ENCODE results near the gene COL19A1. TPM values are rescaled to one million over a fixed set of nuclear protein-coding genes. Genes with fewer than 3 reads are reported as not detected.

COL19A1 gene
- total and polyA plus RNA-seq, 9 of the 15 experiments (the other 6 are each of a cell fraction or from before 2014, with no cell fraction given): not detected

- TF ChIP-seq ZKSCAN8 (CRISPR knock-in tag; IDR thresholded peaks at IDR 0.05) (no peak), TOE1 (IDR thresholded peaks at IDR 0.05; ENCODE audit: borderline replicate concordance) (no peak), TOE1 (CRISPR knock-in tag; IDR thresholded peaks at IDR 0.05; ENCODE audit: borderline replicate concordance, low read depth) (no peak), PRPF4 (IDR thresholded peaks at IDR 0.05; ENCODE audit: insufficient read depth, low read depth, low read length, poor library complexity, severe bottlenecking) (no peak), ARID3A (IDR thresholded peaks at IDR 0.05; ENCODE audit: borderline replicate concordance, low read depth, low read length) (no peak), KLF6 (CRISPR knock-in tag; IDR thresholded peaks at IDR 0.05; ENCODE audit: borderline replicate concordance) (no peak), ZNF639 (CRISPR knock-in tag; conservative IDR thresholded peaks at IDR 0.05 in 1 of 2, IDR thresholded peaks at IDR 0.05 in 1 of 2) (no peak), ZNF77 (CRISPR knock-in tag; IDR thresholded peaks at IDR 0.05) (no peak), ETV5 (CRISPR knock-in tag; IDR thresholded peaks at IDR 0.05; ENCODE audit: low read depth) (no peak), HOXB6 (CRISPR knock-in tag; IDR thresholded peaks at IDR 0.05; ENCODE audit: borderline replicate concordance) (no peak), ZNF431 (CRISPR knock-in tag; IDR thresholded peaks at IDR 0.05) (no peak), GATAD2A (IDR thresholded peaks at IDR 0.05) (no peak), ZBTB43 (CRISPR knock-in tag; IDR thresholded peaks at IDR 0.05) (no peak), TAF1 (IDR thresholded peaks at IDR 0.05; ENCODE audit: control insufficient read depth, extremely low read depth, insufficient read depth, low read length, severe bottlenecking) (no peak), ZC3H11A (IDR thresholded peaks at IDR 0.05; ENCODE audit: low read depth, low read length) (no peak), HES1 (IDR thresholded peaks at IDR 0.05; ENCODE audit: low read depth) (no peak)
- ChIA-PET CTCF (ENCODE audit: low intra/inter-chr PET ratio) (no interaction called here), POLR2A (interaction anchor here (1.6 kb wide), 1 partner anchor 9 kb away, joined by 3 read pairs; no protein-coding TSS in a partner anchor)
- Histone ChIP-seq H3K36me3 (ENCODE audit: control insufficient read depth, insufficient read depth, low read length) (no peaks in the 10 kb centered on the region), H3K9me3 (replicated peaks; ENCODE audit: control insufficient read depth, insufficient read depth, low read depth, low read length) (no peaks in the 10 kb centered on the region), H3K4me2 (ENCODE audit: insufficient read depth, low read length) (no peak overlapping the region), H3K79me2 (ENCODE audit: control insufficient read depth, insufficient read depth, low read length) (no peaks in the 10 kb centered on the region), H3K27me3 (ENCODE audit: control insufficient read depth in 2 of 2, insufficient read depth in 2 of 2, low read length in 2 of 2) (no peaks in the 10 kb centered on the region), H3K4me3 (no peak overlapping the region), H4K20me1 (replicated peaks; ENCODE audit: control insufficient read depth, insufficient read depth, low read length) (no peaks in the 10 kb centered on the region), H2AFZ (ENCODE audit: low read depth, low read length) (no peak overlapping the region), H3K9me1 (ENCODE audit: control insufficient read depth, insufficient read depth, low read length) (no peaks in the 10 kb centered on the region), H3K4me1 (replicated peaks in 1 of 2; ENCODE audit: control insufficient read depth in 2 of 2, insufficient read depth in 2 of 2, low read length in 2 of 2) (no peaks in the 10 kb centered on the region), H3K9ac (ENCODE audit: insufficient read depth in 1 of 2, low read depth in 2 of 2, low read length in 2 of 2) (no peak overlapping the region), H3K27ac (ENCODE audit: extremely low read depth, low read depth, low read length) (no peak overlapping the region)
- no peak for DNase-seq (ENCODE audit: extremely low read depth in 1 of 4, low spot score in 3 of 4)
- FAIRE-seq: no peak
- intact Hi-C loops (cut with micrococcal nuclease): no loop called here
- no peak for ATAC-seq
- BruUV-seq (replicated peaks): no TSS peak
- in situ Hi-C loops (cut with MboI): no loop called here
Measured at GRCh38 chr6:70028926-70029325, 162.6 kb downstream of the COL19A1 start.
